Measurements from ENCODE around the gene F3. TPM values are rescaled to one million over a fixed set of nuclear protein-coding genes. Genes with fewer than 3 reads are reported as not detected.
A peak's percentile ranks its signal among the peaks of the same experiment; 100 is the strongest.

F3 gene
- total RNA-seq: 198 and 506 TPM in 2 replicates

- peak; percentile 97 for DNase-seq (ENCODE audit: low read depth)
- TF ChIP-seq CTCF (IDR thresholded peaks at IDR 0.05; ENCODE audit: insufficient read depth, low read depth, low read length): no peak
- H3K4me3 ChIP-seq (ENCODE audit: low read depth, low read length): peak within 1 kb of the TSS; percentile 69
Observed at GRCh38 chr1:94541246-94542087, at the start of gene F3. Gene F3 (minus strand): TSS chr1:94541759. CDS start chr1:94541636, 123 bp downstream.

GRCh38 chr1:94590203-94591137 lies 48.9 kb upstream of the F3 start:
- no peak for TF ChIP-seq CTCF (IDR thresholded peaks at IDR 0.05; ENCODE audit: insufficient read depth, low read depth, low read length)
- DNase-seq (ENCODE audit: low read depth): peak; percentile 46
- no peak overlapping the region for H3K4me3 ChIP-seq (ENCODE audit: low read depth, low read length)

- TF ChIP-seq CTCF (IDR thresholded peaks at IDR 0.05; ENCODE audit: insufficient read depth, low read depth, low read length): no peak
- no peak for DNase-seq (ENCODE audit: low read depth)
- H3K4me3 ChIP-seq (ENCODE audit: low read depth, low read length): no peak overlapping the region
Observed at GRCh38 chr1:94589728-94590127, 48.2 kb upstream of the F3 start.

DNA sequence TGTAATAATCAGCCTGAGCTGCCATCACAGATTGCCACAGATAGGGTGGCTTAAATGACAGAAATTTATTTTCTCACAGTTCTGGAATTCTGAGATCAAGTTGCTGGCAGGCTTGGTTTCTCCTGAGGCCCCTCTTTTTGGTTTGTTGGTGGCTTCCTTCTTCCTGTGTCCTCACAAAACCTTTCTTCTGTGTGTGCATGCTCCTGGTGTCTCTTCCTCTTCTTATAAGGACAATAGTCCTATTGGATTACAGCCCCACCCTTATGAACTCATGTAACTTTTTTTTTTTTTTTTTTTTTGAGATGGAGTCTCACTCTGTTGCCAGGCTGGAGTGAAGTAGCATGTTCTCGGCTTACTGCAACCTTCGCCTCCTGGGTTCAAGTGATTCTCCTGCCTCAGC lies 41.0 kb upstream of the F3 start:
- no peak overlapping the region for H3K4me3 ChIP-seq (ENCODE audit: low read depth, low read length)
- TF ChIP-seq CTCF (IDR thresholded peaks at IDR 0.05; ENCODE audit: insufficient read depth, low read depth, low read length): no peak
- DNase-seq (ENCODE audit: low read depth): no peak

- DNase-seq (ENCODE audit: low read depth): peak; percentile 78
- no peak for TF ChIP-seq CTCF (IDR thresholded peaks at IDR 0.05; ENCODE audit: insufficient read depth, low read depth, low read length)
- H3K4me3 ChIP-seq (ENCODE audit: low read depth, low read length): no peak overlapping the region
Observed at GRCh38 chr1:94580367-94581115, 39.0 kb upstream of the F3 start.

- no peak overlapping the region for H3K4me3 ChIP-seq (ENCODE audit: low read depth, low read length)
- no peak for TF ChIP-seq CTCF (IDR thresholded peaks at IDR 0.05; ENCODE audit: insufficient read depth, low read depth, low read length)
- peak; percentile 97 for DNase-seq (ENCODE audit: low read depth)
Observed at GRCh38 chr1:94579876-94580294, 38.3 kb upstream of the F3 start.

Data from fibroblast of villous mesenchyme (primary cell).